Smooth muscle cell (in vitro differentiated cells): Measurements from ENCODE around the gene APOD. TPM values are rescaled to one million over a fixed set of nuclear protein-coding genes. Genes with fewer than 3 reads are reported as not detected.

ENCODE experiments used
- DNase-seq: peaks from one replicate; lab custom pipeline; 2025; ENCODE audit not compliant: unreplicated experiment; lab: John Stamatoyannopoulos, UW
- H2AFZ ChIP-seq: fragments of 200-600 bp; sonication (generic); 2 replicates; pipeline ENCODE4 v1.6.0; 2016; ENCODE audit warnings: antibody characterized with exemption, low read depth, mild to moderate bottlenecking
- H3F3A ChIP-seq: fragments of 200-600 bp; sonication (generic); 2 replicates; pipeline ENCODE4 v1.6.0; 2017; ENCODE audit warnings: antibody characterized with exemption, low read depth
- H3K27ac ChIP-seq: fragments of 200-600 bp; sonication (generic); 2 replicates; pipeline ENCODE4 v1.5.1; 2016; ENCODE audit warnings: low read depth, mild to moderate bottlenecking
- H3K27me3 ChIP-seq: fragments of 200-600 bp; sonication (generic); 2 replicates; pipeline ENCODE4 v1.6.1; 2016; ENCODE audit warnings: low read depth, mild to moderate bottlenecking
- H3K36me3 ChIP-seq: fragments of 200-600 bp; sonication (generic); 2 replicates; pipeline ENCODE4 v1.5.1; 2016; ENCODE audit warnings: low read depth
- H3K4me1 ChIP-seq: fragments of 200-600 bp; sonication (generic); 2 replicates; pipeline ENCODE4 v1.5.1; 2016; ENCODE audit warnings: low read depth
- H3K4me2 ChIP-seq: fragments of 200-600 bp; sonication (generic); 2 replicates; pipeline ENCODE4 v1.6.0; 2016; ENCODE audit warnings: mild to moderate bottlenecking
- H3K4me3 ChIP-seq: fragments of 200-600 bp; sonication (generic); 2 replicates; pipeline ENCODE4 v1.5.1; 2016; ENCODE audit warnings: mild to moderate bottlenecking
- H3K79me2 ChIP-seq: fragments of 200-600 bp; sonication (generic); 2 replicates; pipeline ENCODE4 v1.6.0; 2016; ENCODE audit warnings: low read depth, mild to moderate bottlenecking
- H3K9ac ChIP-seq: fragments of 200-600 bp; sonication (generic); 2 replicates; pipeline ENCODE4 v1.6.0; 2016; ENCODE audit warnings: low read depth
- H3K9me3 ChIP-seq: fragments of 200-600 bp; sonication (generic); replicated peaks from 2 replicates; pipeline ENCODE4 v1.5.1; 2016; ENCODE audit warnings: low read depth
- H4K20me1 ChIP-seq: fragments of 200-600 bp; sonication (generic); 2 replicates; pipeline ENCODE4 v1.6.0; 2016; ENCODE audit warnings: low read depth
- WGBS: methylation state at CpG from one replicate; pipeline ENCODE4 v1.1.7; 2016; ENCODE audit warnings: low lambda C conversion rate; 5-methylcytosine and 5-hydroxymethylcytosine counted together
- polyA plus RNA-seq: library from polyadenylated mRNA; unstranded; fragments of >200 nt; fragmentation: Nextera tagmentation; extraction: Ambion mirVana; gene quantifications from 2 replicates; pipeline ENCODE4 v1.2.1, GENCODE V29; 2016
- total RNA-seq: library from RNA; depleted of rRNA; stranded (reverse); fragments of >200 nt; gene quantifications from 2 replicates; pipeline ENCODE4 v1.2.3, GENCODE V29; 2014
- TF ChIP-seq, protein P1 (sequence below): fragments of 200-600 bp; sonication (generic); IDR thresholded peaks from 2 replicates; pipeline ENCODE4 v1.5.1; 2017; ENCODE audit warnings: borderline replicate concordance, mild to moderate bottlenecking, antibody characterized with exemption; ENCODE audit not compliant: insufficient read depth, poor library complexity, severe bottlenecking

APOD gene
- total and polyA plus RNA-seq, 2 experiments from 2014 or later = 0.39 to 2.2 TPM

DNA sequence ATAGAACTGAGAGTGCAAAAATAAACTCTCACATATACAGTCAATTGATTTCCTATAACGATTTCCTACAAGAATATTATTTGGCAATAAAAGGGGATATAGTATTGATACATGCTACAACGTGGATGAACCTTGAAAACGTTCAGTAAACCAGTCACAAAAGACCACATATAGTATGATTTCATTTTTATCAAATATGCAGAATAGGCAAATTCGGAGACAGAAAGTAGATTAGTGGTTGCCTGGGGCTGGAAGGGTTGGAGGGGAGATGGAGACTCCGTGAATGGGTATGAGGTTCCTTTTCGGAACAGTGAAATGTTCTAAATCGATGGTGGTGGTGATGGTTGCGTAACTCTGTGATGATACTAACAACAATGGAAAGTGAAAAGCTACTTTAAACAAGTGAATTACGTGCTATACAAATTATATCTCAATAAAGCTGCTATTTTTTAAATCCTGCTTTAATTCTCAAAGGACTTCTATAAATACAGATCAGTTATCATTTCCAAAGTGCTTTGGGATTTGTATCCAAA lies 6.0 kb downstream of the APOD start:
- H3K4me2 ChIP-seq = no peak overlapping the region
- H3K36me3 ChIP-seq = no peaks in the 10 kb centered on the region
- no peaks in the 10 kb centered on the region for H3K27me3 ChIP-seq
- H3K79me2 ChIP-seq = no peaks in the 10 kb centered on the region
- TF ChIP-seq, protein P1, sequence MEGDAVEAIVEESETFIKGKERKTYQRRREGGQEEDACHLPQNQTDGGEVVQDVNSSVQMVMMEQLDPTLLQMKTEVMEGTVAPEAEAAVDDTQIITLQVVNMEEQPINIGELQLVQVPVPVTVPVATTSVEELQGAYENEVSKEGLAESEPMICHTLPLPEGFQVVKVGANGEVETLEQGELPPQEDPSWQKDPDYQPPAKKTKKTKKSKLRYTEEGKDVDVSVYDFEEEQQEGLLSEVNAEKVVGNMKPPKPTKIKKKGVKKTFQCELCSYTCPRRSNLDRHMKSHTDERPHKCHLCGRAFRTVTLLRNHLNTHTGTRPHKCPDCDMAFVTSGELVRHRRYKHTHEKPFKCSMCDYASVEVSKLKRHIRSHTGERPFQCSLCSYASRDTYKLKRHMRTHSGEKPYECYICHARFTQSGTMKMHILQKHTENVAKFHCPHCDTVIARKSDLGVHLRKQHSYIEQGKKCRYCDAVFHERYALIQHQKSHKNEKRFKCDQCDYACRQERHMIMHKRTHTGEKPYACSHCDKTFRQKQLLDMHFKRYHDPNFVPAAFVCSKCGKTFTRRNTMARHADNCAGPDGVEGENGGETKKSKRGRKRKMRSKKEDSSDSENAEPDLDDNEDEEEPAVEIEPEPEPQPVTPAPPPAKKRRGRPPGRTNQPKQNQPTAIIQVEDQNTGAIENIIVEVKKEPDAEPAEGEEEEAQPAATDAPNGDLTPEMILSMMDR = no peak
- H2AFZ ChIP-seq = no peak overlapping the region
- H4K20me1 ChIP-seq = no peaks in the 10 kb centered on the region
- H3K4me3 ChIP-seq = no peak overlapping the region
- H3K9me3 ChIP-seq = no peaks in the 10 kb centered on the region
- H3K27ac ChIP-seq = no peak overlapping the region
- no peak for DNase-seq
- H3K4me1 ChIP-seq = no peaks in the 10 kb centered on the region
- H3K9ac ChIP-seq = no peak overlapping the region
- 81% methylated on average over 9 of the region's 9 CpGs for WGBS
- no peaks in the 10 kb centered on the region for H3F3A ChIP-seq

DNA sequence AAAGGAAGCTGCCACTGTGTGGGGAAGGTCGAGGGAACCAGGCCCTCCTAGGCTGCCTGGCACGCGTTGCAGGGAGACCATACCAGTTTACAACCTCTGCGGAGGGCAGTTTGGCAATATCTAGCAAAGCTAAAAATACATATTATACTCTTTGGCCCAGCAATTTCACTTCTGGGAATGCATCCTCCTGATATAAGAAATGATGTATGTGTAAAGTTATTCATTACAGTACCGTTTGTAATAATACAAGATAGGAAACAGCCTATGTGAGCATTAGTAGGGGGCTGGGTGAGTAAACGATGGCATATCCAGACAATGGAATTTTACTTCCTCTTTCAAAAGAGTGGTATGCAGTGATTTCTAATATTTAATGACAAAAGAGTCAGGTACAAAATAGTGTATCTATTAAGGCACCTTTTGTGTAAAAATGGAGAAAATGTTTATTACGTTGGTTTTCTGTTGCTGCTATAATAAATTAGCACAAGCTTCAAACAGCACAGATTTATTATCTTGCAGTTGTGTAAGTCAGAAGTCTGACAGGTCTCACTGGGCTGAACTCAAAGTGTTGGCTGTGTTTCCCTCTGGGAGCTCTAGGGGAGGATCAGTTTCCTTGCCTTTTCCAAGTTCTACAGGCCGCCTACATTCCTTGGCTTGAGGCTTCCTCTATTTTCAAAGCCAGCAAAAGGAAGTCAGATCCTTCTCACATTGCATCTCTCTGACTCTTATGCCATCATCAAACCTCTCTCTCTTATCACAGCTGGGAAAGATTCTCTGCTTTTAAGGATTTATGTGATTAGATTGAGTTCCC lies 9.0 kb downstream of the APOD start:
- no peak overlapping the region for H3K4me3 ChIP-seq
- WGBS = 90% methylated on average over 8 of the region's 8 CpGs

DNA sequence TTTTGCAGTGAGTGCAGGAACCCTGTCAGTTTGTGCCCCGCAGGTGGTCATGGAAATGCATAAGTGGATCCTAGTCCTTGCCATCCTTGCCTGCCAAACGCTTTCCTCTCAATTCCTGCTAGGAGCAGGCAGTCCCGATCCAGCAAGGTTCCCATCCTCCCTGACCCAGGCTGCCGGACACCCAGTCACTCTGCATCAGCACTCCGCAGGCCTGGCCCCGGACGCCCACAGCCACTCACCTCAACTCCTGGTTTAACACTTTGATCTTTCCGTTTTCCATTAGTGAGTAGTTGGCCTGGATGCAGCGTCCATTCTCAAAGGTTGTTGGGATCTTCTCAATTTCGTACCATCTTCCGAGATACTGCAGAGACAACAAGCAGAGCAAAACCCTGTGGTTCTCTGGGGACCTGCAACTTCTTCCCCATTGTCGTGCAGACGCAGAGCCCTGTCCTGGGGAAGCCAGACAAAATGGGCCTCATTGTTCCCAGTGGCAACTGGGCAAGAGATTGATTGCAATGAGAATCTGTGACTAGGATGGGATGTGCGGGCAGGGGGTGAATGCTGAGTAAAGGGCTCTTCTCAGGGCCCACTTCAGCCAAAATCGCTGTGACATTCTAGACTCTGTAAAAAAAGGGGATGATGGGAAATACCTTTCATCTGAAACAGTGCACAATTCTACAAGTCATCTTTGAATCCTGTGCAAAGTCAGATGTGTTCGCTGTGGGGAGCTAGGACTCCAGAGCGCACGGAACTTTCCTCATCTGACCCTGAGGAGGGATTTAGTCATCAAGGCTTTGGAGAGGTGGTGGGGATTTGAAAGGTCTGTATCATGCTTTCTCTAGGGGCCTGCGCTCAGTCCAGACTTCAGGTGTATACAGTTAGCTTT lies 9.9 kb downstream of the APOD start:
- Histone ChIP-seq H2AFZ (no peak overlapping the region), H3K27me3 (no peaks in the 10 kb centered on the region), H3K9me3 (no peaks in the 10 kb centered on the region), H4K20me1 (no peaks in the 10 kb centered on the region), H3K4me3 (no peak overlapping the region), H3K4me1 (no peaks in the 10 kb centered on the region), H3K27ac (no peak overlapping the region), H3K36me3 (no peaks in the 10 kb centered on the region), H3K4me2 (no peak overlapping the region), H3K79me2 (no peaks in the 10 kb centered on the region), H3F3A (no peaks in the 10 kb centered on the region), H3K9ac (no peak overlapping the region)
- no peak for DNase-seq
- TF ChIP-seq, protein P1 = no peak
- 93% methylated on average over 19 of the region's 19 CpGs for WGBS

More for the DNA sequence above, 9.0 kb downstream of the APOD start:
- H3K4me1 ChIP-seq = no peaks in the 10 kb centered on the region
- H4K20me1 ChIP-seq = no peaks in the 10 kb centered on the region
- H3K79me2 ChIP-seq = no peaks in the 10 kb centered on the region
- H3K27me3 ChIP-seq = no peaks in the 10 kb centered on the region
- TF ChIP-seq, protein P1 = no peak
- no peak overlapping the region for H2AFZ ChIP-seq
- H3F3A ChIP-seq = no peaks in the 10 kb centered on the region
- H3K36me3 ChIP-seq = no peaks in the 10 kb centered on the region
- no peaks in the 10 kb centered on the region for H3K9me3 ChIP-seq
- H3K4me2 ChIP-seq = no peak overlapping the region
- H3K9ac ChIP-seq = no peak overlapping the region
- no peak for DNase-seq
- H3K27ac ChIP-seq = no peak overlapping the region
